HepG2 (cell line): Measurements from ENCODE around the gene SLC41A3. TPM values are rescaled to one million over a fixed set of nuclear protein-coding genes. Genes with fewer than 3 reads are reported as not detected.

ENCODE experiments used
- ATAC-seq: fragments of 200-7000 bp; cut with Tn5 transposase; 3 replicates; pipeline ENCODE4 v1.9.1; 2020; ENCODE audit warnings: mild to moderate bottlenecking, moderate library complexity
- BruUV-seq: library from RNA; stranded (reverse); fragments of 400-500 nt; replicated peaks from 2 replicates; lab custom pipeline; 2021; lab: Mats Ljungman, UMichigan
- CTCF ChIA-PET: fragments of 300-600 bp; formaldehyde crosslinking; extraction: SDS; loops from one replicate; lab custom pipeline; 2021; ENCODE audit warnings: low total read pairs, inconsistent platforms, low intra/inter-chr PET ratio; lab: Yijun Ruan, JAX
- POLR2A ChIA-PET: fragments of 350-600 bp; sonication (Branson Sonifier 250); formaldehyde crosslinking; loops from one replicate; lab custom pipeline; 2020; ENCODE audit warnings: antibody characterized with exemption, inconsistent platforms; lab: Yijun Ruan, JAX
- DNase-seq: peaks from one replicate; pipeline ENCODE4 v3.0.0-alpha.2; 2015; ENCODE audit warnings: low spot score
- FAIRE-seq: peaks from 3 replicates; lab custom pipeline; 2011; peaks lifted over from hg19 to GRCh38; lab: Jason Lieb, UNC
- H2AFZ ChIP-seq: one replicate; pipeline ENCODE4 v1.6.1; 2011; ENCODE audit warnings: low read length, inconsistent platforms
- H3K27ac ChIP-seq: fragments of 300-600 bp; 3 replicates; pipeline ENCODE4 v1.8.0; 2011; ENCODE audit warnings: mixed run types, mild to moderate bottlenecking, mixed read lengths, low read length, inconsistent platforms; ENCODE audit not compliant: insufficient read depth; ENCODE audit errors: extremely low read length
- H3K27me3 ChIP-seq, 2 experiments: fragments of 200-600 bp in 1 of 2; 2 replicates in 1 of 2; 3 replicates in 1 of 2; pipeline versions ENCODE4 v1.6.0 to v1.8.0; 2011; ENCODE audit warnings: low read length in 2 of 2, mild to moderate bottlenecking in 2 of 2, moderate library complexity in 2 of 2, inconsistent platforms in 1 of 2; ENCODE audit not compliant: insufficient read depth in 2 of 2, control insufficient read depth in 1 of 2
- H3K36me3 ChIP-seq, 2 experiments: fragments of 200-600 bp in 1 of 2; replicated peaks in 1 of 2; 2 replicates in 1 of 2; 3 replicates in 1 of 2; pipeline versions ENCODE4 v1.5.1 to v1.8.0; 2011; ENCODE audit warnings: low read length in 2 of 2, inconsistent platforms in 1 of 2; ENCODE audit not compliant: insufficient read depth in 2 of 2, control insufficient read depth in 1 of 2
- H3K4me1 ChIP-seq: 2 replicates; pipeline ENCODE4 v1.5.1; 2012; ENCODE audit warnings: low read length, inconsistent platforms; ENCODE audit not compliant: insufficient read depth
- H3K4me2 ChIP-seq: 2 replicates; pipeline ENCODE4 v1.6.0; 2011; ENCODE audit warnings: low read depth, low read length, inconsistent platforms
- H3K4me3 ChIP-seq, 3 experiments: fragments of 200-600 bp in 1 of 3; sonication (generic), shearing (Covaris generic) in 1 of 3; replicated peaks in 1 of 3; 2 replicates each; pipeline ENCODE4 v1.5.1; 2011 to 2016; ENCODE audit warnings: low read length in 3 of 3, inconsistent platforms in 2 of 3, low read depth in 2 of 3, mild to moderate bottlenecking in 2 of 3, control low read depth in 1 of 3, mixed read lengths in 1 of 3; ENCODE audit not compliant: insufficient read depth in 1 of 3
- H3K79me2 ChIP-seq: one replicate; pipeline ENCODE4 v1.6.1; 2011; ENCODE audit warnings: low read length, inconsistent platforms; ENCODE audit not compliant: insufficient read depth
- H3K9ac ChIP-seq: 2 replicates; pipeline ENCODE4 v1.6.0; 2011; ENCODE audit warnings: mild to moderate bottlenecking, low read depth, low read length, inconsistent platforms; ENCODE audit not compliant: insufficient read depth
- H3K9me3 ChIP-seq: 2 replicates; pipeline ENCODE4 v1.5.1; 2012; ENCODE audit warnings: mild to moderate bottlenecking, low read length
- H4K20me1 ChIP-seq: 2 replicates; pipeline ENCODE4 v1.6.0; 2011; ENCODE audit warnings: inconsistent platforms, mild to moderate bottlenecking, low read length, moderate library complexity; ENCODE audit not compliant: insufficient read depth
- CCAR2 ChIP-seq: fragments of 200-400 bp; formaldehyde crosslinking; optimal IDR thresholded peaks from 2 replicates; pipeline ENCODE3; 2018; ENCODE audit warnings: low read depth, mild to moderate bottlenecking, low read length, moderate library complexity
- ERF ChIP-seq: IDR thresholded peaks from 2 replicates; pipeline ENCODE4 v1.6.1; 2018; ENCODE audit warnings: missing biosample characterization, missing genetic modification reagents
- KLF9 ChIP-seq: IDR thresholded peaks from 2 replicates; pipeline ENCODE4 v1.6.1; 2016; ENCODE audit warnings: low read depth
- MTA1 ChIP-seq: sonication (generic); formaldehyde crosslinking; IDR thresholded peaks from 2 replicates; pipeline ENCODE4 v1.4.0; 2020; ENCODE audit warnings: missing genetic modification reagents, mild to moderate bottlenecking, borderline replicate concordance
- NFE2 ChIP-seq: sonication (generic); formaldehyde crosslinking; IDR thresholded peaks from 2 replicates; pipeline ENCODE4 v1.4.0; 2020; ENCODE audit warnings: missing genetic modification reagents
- PBX3 ChIP-seq: sonication (generic); formaldehyde crosslinking; IDR thresholded peaks from 2 replicates; pipeline ENCODE4 v1.8.1; 2023; ENCODE audit warnings: missing genetic modification reagents, inconsistent platforms, borderline replicate concordance
- RARA ChIP-seq: IDR thresholded peaks from 2 replicates; pipeline ENCODE4 v1.6.1; 2016; ENCODE audit warnings: missing genetic modification reagents, missing compliant biosample characterization
- RCOR2 ChIP-seq: IDR thresholded peaks from 2 replicates; pipeline ENCODE4 v1.6.1; 2016; ENCODE audit warnings: missing biosample characterization, missing genetic modification reagents
- RELA ChIP-seq: sonication (generic); formaldehyde crosslinking; IDR thresholded peaks from 2 replicates; pipeline ENCODE4 v1.4.0; 2020; ENCODE audit warnings: missing genetic modification reagents
- SAP130 ChIP-seq: IDR thresholded peaks from 2 replicates; pipeline ENCODE4 v1.6.1; 2016; ENCODE audit warnings: low read depth
- SIN3A ChIP-seq: IDR thresholded peaks from 2 replicates; pipeline ENCODE4 v1.6.1; 2011; ENCODE audit warnings: low read depth, mild to moderate bottlenecking, control low read depth, low read length, borderline replicate concordance
- TSC22D2 ChIP-seq: sonication (generic); formaldehyde crosslinking; IDR thresholded peaks from 2 replicates; pipeline ENCODE4 v1.5.1; 2020; ENCODE audit warnings: missing genetic modification reagents, mild to moderate bottlenecking, borderline replicate concordance
- ZBTB38 ChIP-seq: sonication (generic); formaldehyde crosslinking; IDR thresholded peaks from 2 replicates; pipeline ENCODE4 v1.5.1; 2020; ENCODE audit warnings: mild to moderate bottlenecking, missing genetic modification reagents
- ZNF232 ChIP-seq: sonication (generic); formaldehyde crosslinking; IDR thresholded peaks from 2 replicates; pipeline ENCODE4 v1.4.0; 2020; ENCODE audit warnings: missing genetic modification reagents, borderline replicate concordance
- ZNF263 ChIP-seq: sonication (generic); formaldehyde crosslinking; IDR thresholded peaks from 2 replicates; pipeline ENCODE4 v1.4.0; 2020; ENCODE audit warnings: missing genetic modification reagents
- ZNF33B ChIP-seq: sonication (generic); formaldehyde crosslinking; IDR thresholded peaks from 2 replicates; pipeline ENCODE4 v1.5.1; 2020; ENCODE audit warnings: mild to moderate bottlenecking, missing genetic modification reagents
- WGBS: methylation state at CpG from one replicate; pipeline ENCODE4 v1.1.6; 2017; ENCODE audit warnings: low lambda C conversion rate; 5-methylcytosine and 5-hydroxymethylcytosine counted together
- in situ Hi-C: cut with HindIII; loops from 2 replicates; pipeline ENCODE4 v1.10.0; 2017; ENCODE audit warnings: low pct_unique_long_range_greater_than_20kb; ENCODE audit not compliant: extremely low pct_ligation_motif_present
- intact Hi-C: fragments of 100-400 bp; cut with micrococcal nuclease; formaldehyde crosslinking; loops from one replicate; pipeline ENCODE4 v1.10.0; 2022; ENCODE audit not compliant: unreplicated experiment
- polyA plus RNA-seq, 8 experiments: library from polyadenylated mRNA; depleted of rRNA in 3 of 8; stranded (reverse) in 7 of 8; unstranded in 1 of 8; fragments of >200 nt; fragmentation: Illumina TruSeq in 4 of 8; extraction: Trizol in 4 of 8; gene quantifications; 2 replicates each; pipeline versions ENCODE4 v1.2.1 to v1.2.3, GENCODE V29; 2011 to 2016; ENCODE audit warnings: low read depth in 4 of 8, missing spikeins in 1 of 8, mixed read lengths in 1 of 8; ENCODE audit not compliant: insufficient read depth in 1 of 8
- total RNA-seq, 5 experiments: library from RNA; depleted of rRNA; stranded (reverse); fragments of >200 nt; fragmentation: Illumina TruSeq; extraction: Trizol; gene quantifications; 2 replicates each; pipeline ENCODE4 v1.2.3, GENCODE V29; 2016; ENCODE audit warnings: low read depth in 1 of 5
- TF ChIP-seq, protein P1 (sequence below): IDR thresholded peaks from 2 replicates; pipeline ENCODE4 v1.6.1; 2012; ENCODE audit warnings: inconsistent platforms

Gene SLC41A3
- total and polyA plus RNA-seq, 2 of the 13 experiments (the other 11 are each of a cell fraction or from before 2014, with no cell fraction given), result 26.0 to 71.1 TPM

DNA sequence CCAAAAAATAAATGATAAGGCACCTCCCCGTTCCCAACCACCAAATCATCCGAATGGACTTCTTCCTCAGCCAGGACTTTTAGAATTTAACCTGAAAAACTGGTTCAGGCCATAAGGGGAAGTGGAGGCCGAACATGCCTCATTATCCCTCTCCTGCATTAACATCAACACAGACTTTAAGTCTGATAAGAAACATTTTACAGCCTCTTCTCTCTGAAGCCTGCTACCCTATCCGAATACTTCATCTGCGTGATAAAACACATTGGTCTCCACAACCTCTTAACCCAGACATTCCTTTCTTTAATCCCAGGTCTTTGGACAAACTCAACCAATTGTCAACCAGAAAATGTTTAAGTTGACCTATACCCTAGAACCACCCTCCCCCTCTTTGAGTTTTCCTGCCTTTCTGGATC is 850 bp upstream of the SLC41A3 start:
- ATAC-seq (no peak), DNase-seq (no peak), FAIRE-seq (no peak)
- in situ Hi-C loops (no loop called here), intact Hi-C loops (loop anchor here (5.0 kb wide), 2 partner anchors 92 to 112 kb away; no protein-coding TSS in a partner anchor)
- H3K9me3 ChIP-seq, result peaks cover 25% of the 10 kb centered on the region
- H3K4me2 ChIP-seq, result peak overlapping the region; percentile 75
- H3K4me1 ChIP-seq, result peaks cover 27% of the 10 kb centered on the region
- 26% methylated on average over 5 of the region's 5 CpGs for WGBS
- H4K20me1 ChIP-seq, result no peaks in the 10 kb centered on the region
- H3K4me3 ChIP-seq, result peak overlapping the region; percentile 79 to 94 (median 82); a peak in 5 of 6 replicates
- H3K36me3 ChIP-seq, result no peaks in the 10 kb centered on the region
- H3K27me3 ChIP-seq, result no peaks in the 10 kb centered on the region
- peak overlapping the region; percentile 76 for H3K27ac ChIP-seq
- POLR2A ChIA-PET, result interaction anchor here (1.1 to 1.3 kb wide), 3 partner anchors 10 to 18 kb away, joined by 3 to 5 read pairs (median 3); no protein-coding TSS in a partner anchor
- CTCF ChIA-PET, result no interaction called here
- H2AFZ ChIP-seq, result peak overlapping the region; percentile 89
- H3K79me2 ChIP-seq, result no peaks in the 10 kb centered on the region
- peak overlapping the region; percentile 78 for H3K9ac ChIP-seq
- TF ChIP-seq KLF9 (CRISPR knock-in tag) (no peak), ZNF263 (CRISPR knock-in tag) (no peak), ZNF232 (CRISPR knock-in tag) (no peak), ZBTB38 (CRISPR knock-in tag) (no peak), MTA1 (CRISPR knock-in tag) (no peak), RCOR2 (CRISPR knock-in tag) (no peak)
- BruUV-seq, result no TSS peak

GRCh38 chr3:126083511-126083912 is 412 bp downstream of the SLC41A3 start:
- Histone ChIP-seq H3K4me2 (peak overlapping the region; percentile 79), H3K27ac (peak overlapping the region; percentile 76), H3K79me2 (no peaks in the 10 kb centered on the region), H3K36me3 (no peaks in the 10 kb centered on the region), H3K27me3 (no peaks in the 10 kb centered on the region), H3K9me3 (peaks cover 16% of the 10 kb centered on the region), H2AFZ (no peak overlapping the region), H3K4me3 (peak overlapping the region; percentile 79 to 94 (median 82)), H3K4me1 (peaks cover 27% of the 10 kb centered on the region), H4K20me1 (no peaks in the 10 kb centered on the region), H3K9ac (peak overlapping the region; percentile 78)
- FAIRE-seq, result no peak
- CTCF ChIA-PET, result no interaction called here
- intact Hi-C loops (loop anchor here (5.0 kb wide), 2 partner anchors 91 to 111 kb away; no protein-coding TSS in a partner anchor), in situ Hi-C loops (no loop called here)
- peak; percentile 14 for DNase-seq
- no TSS peak for BruUV-seq
- POLR2A ChIA-PET, result interaction anchor here (0.9 to 1.3 kb wide), 7 partner anchors 9 to 87 kb away, joined by 3 to 5 read pairs (median 4); no protein-coding TSS in a partner anchor
- peak; percentile 77 for ATAC-seq
- 0% methylated on average over 6 of the region's 30 CpGs for WGBS
- TF ChIP-seq SAP130 (CRISPR knock-in tag), result peak; percentile 15; the same call in 1 of the 2 replicates
- TF ChIP-seq SIN3A, result 0 out of 2 replicates have a peak, but pooled peaks have one; percentile 10
- TF ChIP-seq, protein P1, sequence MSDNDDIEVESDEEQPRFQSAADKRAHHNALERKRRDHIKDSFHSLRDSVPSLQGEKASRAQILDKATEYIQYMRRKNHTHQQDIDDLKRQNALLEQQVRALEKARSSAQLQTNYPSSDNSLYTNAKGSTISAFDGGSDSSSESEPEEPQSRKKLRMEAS, result peak; percentile 11; the same call in 1 of the 2 replicates
- no peak for TF ChIP-seq RELA (CRISPR knock-in tag)
- TF ChIP-seq ZNF33B (CRISPR knock-in tag), result no peak
- TF ChIP-seq TSC22D2, result no peak
- no peak for TF ChIP-seq CCAR2
- no peak for TF ChIP-seq NFE2
- TF ChIP-seq ERF (CRISPR knock-in tag), result 0 out of 2 replicates have a peak, but pooled peaks have one; percentile 6
- no peak for TF ChIP-seq RARA (CRISPR knock-in tag)
- no peak for TF ChIP-seq PBX3
